GM12878 (cell line): Measurements from ENCODE around the gene CDCA5. TPM values are rescaled to one million over a fixed set of nuclear protein-coding genes. Genes with fewer than 3 reads are reported as not detected.
A peak's percentile ranks its signal among the peaks of the same experiment; 100 is the strongest.

ENCODE experiments used
- ATF2 ChIP-seq: IDR thresholded peaks from 2 replicates; pipeline ENCODE4 v1.6.1; 2012; ENCODE audit warnings: low read length, inconsistent platforms
- BMI1 ChIP-seq: fragments of 450-650 bp; IDR thresholded peaks from 2 replicates; pipeline ENCODE4 v1.6.1; 2016; ENCODE audit warnings: mild to moderate bottlenecking, moderate library complexity, borderline replicate concordance
- CBFB ChIP-seq: IDR thresholded peaks from 2 replicates; pipeline ENCODE4 v1.6.1; 2016; ENCODE audit warnings: antibody characterized with exemption, low read depth
- CREB1 ChIP-seq: IDR thresholded peaks from 2 replicates; pipeline ENCODE4 v1.6.1; 2012; ENCODE audit warnings: low read depth, mild to moderate bottlenecking, inconsistent platforms
- IRF3 ChIP-seq: fragments of 450-650 bp; IDR thresholded peaks from 2 replicates; pipeline ENCODE4 v1.6.1; 2014; ENCODE audit warnings: mild to moderate bottlenecking
- JUNB ChIP-seq: IDR thresholded peaks from 2 replicates; pipeline ENCODE4 v1.6.1; 2016; ENCODE audit warnings: antibody characterized with exemption, mild to moderate bottlenecking
- KLF5 ChIP-seq: fragments of 450-650 bp; IDR thresholded peaks from 2 replicates; pipeline ENCODE4 v1.6.1; 2014; ENCODE audit warnings: mild to moderate bottlenecking; ENCODE audit not compliant: partially characterized antibody
- MYC ChIP-seq: IDR thresholded peaks from 2 replicates; pipeline ENCODE4 v1.6.1; 2011; ENCODE audit warnings: mild to moderate bottlenecking, low read length, moderate library complexity, inconsistent platforms; ENCODE audit not compliant: insufficient read depth, insufficient replicate concordance, insufficient read length, severe bottlenecking
- NR2F1 ChIP-seq: fragments of 450-650 bp; conservative IDR thresholded peaks from 2 replicates; pipeline ENCODE4 v1.6.1; 2017; ENCODE audit warnings: mild to moderate bottlenecking
- RB1 ChIP-seq: fragments of 450-650 bp; formaldehyde crosslinking; IDR thresholded peaks from 2 replicates; pipeline ENCODE4 v1.6.1; 2017; ENCODE audit warnings: mild to moderate bottlenecking, borderline replicate concordance
- RELA ChIP-seq: fragments of 450-650 bp; IDR thresholded peaks from 2 replicates; pipeline ENCODE4 v1.8.0; 2014; ENCODE audit warnings: borderline replicate concordance; ENCODE audit not compliant: partially characterized antibody
- SIX5 ChIP-seq: IDR thresholded peaks from 2 replicates; pipeline ENCODE4 v1.6.1; 2011; ENCODE audit warnings: mild to moderate bottlenecking, low read depth, low read length, moderate library complexity; ENCODE audit not compliant: severe bottlenecking
- SMARCA5 ChIP-seq: fragments of 450-650 bp; IDR thresholded peaks from 2 replicates; pipeline ENCODE4 v1.6.1; 2017; ENCODE audit warnings: mild to moderate bottlenecking
- SPI1 ChIP-seq: IDR thresholded peaks from 2 replicates; pipeline ENCODE4 v1.6.1; 2011; ENCODE audit warnings: low read depth, mild to moderate bottlenecking, low read length, moderate library complexity, borderline replicate concordance; ENCODE audit not compliant: insufficient read depth
- TARDBP ChIP-seq: IDR thresholded peaks from 2 replicates; pipeline ENCODE4 v1.6.1; 2016; ENCODE audit warnings: borderline replicate concordance
- USF1 ChIP-seq: IDR thresholded peaks from 2 replicates; pipeline ENCODE4 v1.6.1; 2011; ENCODE audit warnings: borderline replicate concordance, low read depth, mild to moderate bottlenecking, moderate library complexity, mixed read lengths, low read length; ENCODE audit not compliant: insufficient read depth; ENCODE audit errors: extremely low read length
- polyA plus RNA-seq, 11 experiments: library from polyadenylated mRNA; depleted of rRNA in 4 of 11; unstranded in 6 of 11; stranded (reverse) in 5 of 11; fragments of >200 nt; fragmentation: Nextera tagmentation in 4 of 11; fragmentation: Illumina TruSeq in 1 of 11; extraction: Ambion mirVana in 4 of 11; extraction: Trizol in 1 of 11; gene quantifications; 1 replicate in 1 of 11; 2 replicates in 10 of 11; pipeline versions ENCODE4 v1.2.1 to v1.2.3, GENCODE V29; 2011 to 2016; ENCODE audit warnings: inconsistent platforms in 2 of 11, missing spikeins in 2 of 11, low read depth in 1 of 11
- total RNA-seq, 4 experiments: library from RNA; depleted of rRNA in 3 of 4; stranded (reverse); fragments of >200 nt in 3 of 4; fragmentation: Illumina TruSeq in 1 of 4; extraction: Trizol in 1 of 4; gene quantifications; 2 replicates each; pipeline versions ENCODE4 v1.2.1 to v1.2.3, GENCODE V29; 2013 to 2021
- TF ChIP-seq, protein P1 (sequence below): fragments of 450-650 bp; IDR thresholded peaks from 2 replicates; pipeline ENCODE4 v1.6.1; 2017; ENCODE audit warnings: mild to moderate bottlenecking
- TF ChIP-seq, protein P2 (sequence below): IDR thresholded peaks from 2 replicates; pipeline ENCODE4 v1.6.1; 2012; ENCODE audit warnings: mild to moderate bottlenecking, low read depth, low read length
- TF ChIP-seq, protein P3 (sequence below): fragments of 450-650 bp; IDR thresholded peaks from 2 replicates; pipeline ENCODE4 v1.6.1; 2016; ENCODE audit warnings: mild to moderate bottlenecking

CDCA5 gene
- total and polyA plus RNA-seq, 10 of the 15 experiments (the other 5 are each of a cell fraction or from before 2014, with no cell fraction given): 21.2 to 107 (median 64.9) TPM

- TF ChIP-seq ATF2 (no peak), BMI1 (no peak), KLF5 (peak; percentile 54), RELA (peak; percentile 49), TARDBP (peak; percentile 77; the same call in 1 of the 2 replicates), USF1 (no peak), SPI1 (peak; percentile 46; the same call in 1 of the 2 replicates), RB1 (peak; percentile 88; the same call in 1 of the 2 replicates), SIX5 (peak; percentile 62), MYC (no peak), JUNB (no peak), IRF3 (peak; percentile 58), CBFB (peak; percentile 63), NR2F1 (peak; percentile 65), SMARCA5 (no peak; the same call in 1 of the 2 replicates), CREB1 (peak; percentile 99)
- TF ChIP-seq, protein P1, sequence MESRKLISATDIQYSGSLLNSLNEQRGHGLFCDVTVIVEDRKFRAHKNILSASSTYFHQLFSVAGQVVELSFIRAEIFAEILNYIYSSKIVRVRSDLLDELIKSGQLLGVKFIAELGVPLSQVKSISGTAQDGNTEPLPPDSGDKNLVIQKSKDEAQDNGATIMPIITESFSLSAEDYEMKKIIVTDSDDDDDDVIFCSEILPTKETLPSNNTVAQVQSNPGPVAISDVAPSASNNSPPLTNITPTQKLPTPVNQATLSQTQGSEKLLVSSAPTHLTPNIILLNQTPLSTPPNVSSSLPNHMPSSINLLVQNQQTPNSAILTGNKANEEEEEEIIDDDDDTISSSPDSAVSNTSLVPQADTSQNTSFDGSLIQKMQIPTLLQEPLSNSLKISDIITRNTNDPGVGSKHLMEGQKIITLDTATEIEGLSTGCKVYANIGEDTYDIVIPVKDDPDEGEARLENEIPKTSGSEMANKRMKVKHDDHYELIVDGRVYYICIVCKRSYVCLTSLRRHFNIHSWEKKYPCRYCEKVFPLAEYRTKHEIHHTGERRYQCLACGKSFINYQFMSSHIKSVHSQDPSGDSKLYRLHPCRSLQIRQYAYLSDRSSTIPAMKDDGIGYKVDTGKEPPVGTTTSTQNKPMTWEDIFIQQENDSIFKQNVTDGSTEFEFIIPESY: no peak
- TF ChIP-seq, protein P2, sequence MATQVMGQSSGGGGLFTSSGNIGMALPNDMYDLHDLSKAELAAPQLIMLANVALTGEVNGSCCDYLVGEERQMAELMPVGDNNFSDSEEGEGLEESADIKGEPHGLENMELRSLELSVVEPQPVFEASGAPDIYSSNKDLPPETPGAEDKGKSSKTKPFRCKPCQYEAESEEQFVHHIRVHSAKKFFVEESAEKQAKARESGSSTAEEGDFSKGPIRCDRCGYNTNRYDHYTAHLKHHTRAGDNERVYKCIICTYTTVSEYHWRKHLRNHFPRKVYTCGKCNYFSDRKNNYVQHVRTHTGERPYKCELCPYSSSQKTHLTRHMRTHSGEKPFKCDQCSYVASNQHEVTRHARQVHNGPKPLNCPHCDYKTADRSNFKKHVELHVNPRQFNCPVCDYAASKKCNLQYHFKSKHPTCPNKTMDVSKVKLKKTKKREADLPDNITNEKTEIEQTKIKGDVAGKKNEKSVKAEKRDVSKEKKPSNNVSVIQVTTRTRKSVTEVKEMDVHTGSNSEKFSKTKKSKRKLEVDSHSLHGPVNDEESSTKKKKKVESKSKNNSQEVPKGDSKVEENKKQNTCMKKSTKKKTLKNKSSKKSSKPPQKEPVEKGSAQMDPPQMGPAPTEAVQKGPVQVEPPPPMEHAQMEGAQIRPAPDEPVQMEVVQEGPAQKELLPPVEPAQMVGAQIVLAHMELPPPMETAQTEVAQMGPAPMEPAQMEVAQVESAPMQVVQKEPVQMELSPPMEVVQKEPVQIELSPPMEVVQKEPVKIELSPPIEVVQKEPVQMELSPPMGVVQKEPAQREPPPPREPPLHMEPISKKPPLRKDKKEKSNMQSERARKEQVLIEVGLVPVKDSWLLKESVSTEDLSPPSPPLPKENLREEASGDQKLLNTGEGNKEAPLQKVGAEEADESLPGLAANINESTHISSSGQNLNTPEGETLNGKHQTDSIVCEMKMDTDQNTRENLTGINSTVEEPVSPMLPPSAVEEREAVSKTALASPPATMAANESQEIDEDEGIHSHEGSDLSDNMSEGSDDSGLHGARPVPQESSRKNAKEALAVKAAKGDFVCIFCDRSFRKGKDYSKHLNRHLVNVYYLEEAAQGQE: 0 out of 2 replicates have a peak, but pooled peaks have one; percentile 9
- TF ChIP-seq, protein P3, sequence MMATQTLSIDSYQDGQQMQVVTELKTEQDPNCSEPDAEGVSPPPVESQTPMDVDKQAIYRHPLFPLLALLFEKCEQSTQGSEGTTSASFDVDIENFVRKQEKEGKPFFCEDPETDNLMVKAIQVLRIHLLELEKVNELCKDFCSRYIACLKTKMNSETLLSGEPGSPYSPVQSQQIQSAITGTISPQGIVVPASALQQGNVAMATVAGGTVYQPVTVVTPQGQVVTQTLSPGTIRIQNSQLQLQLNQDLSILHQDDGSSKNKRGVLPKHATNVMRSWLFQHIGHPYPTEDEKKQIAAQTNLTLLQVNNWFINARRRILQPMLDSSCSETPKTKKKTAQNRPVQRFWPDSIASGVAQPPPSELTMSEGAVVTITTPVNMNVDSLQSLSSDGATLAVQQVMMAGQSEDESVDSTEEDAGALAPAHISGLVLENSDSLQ: peak; percentile 45
Measured at GRCh38 chr11:65083834-65084597, at the start of gene CDCA5, which contains the start of gene ZFPL1 (continued).
